Measurements from ENCODE around the gene MERTK.

- no peak for TF ChIP-seq GATA3 (IDR thresholded peaks at IDR 0.05; ENCODE audit: low read depth, low read length)
- no peak for TF ChIP-seq GATA2 (IDR thresholded peaks at IDR 0.05; ENCODE audit: low read depth, low read length)
These were observed 7.8 kb downstream of the MERTK start for GRCh38 chr2:111905990-111906735.

All from SH-SY5Y (cell line).